ENCODE measurements around the gene STEAP2.

DNA sequence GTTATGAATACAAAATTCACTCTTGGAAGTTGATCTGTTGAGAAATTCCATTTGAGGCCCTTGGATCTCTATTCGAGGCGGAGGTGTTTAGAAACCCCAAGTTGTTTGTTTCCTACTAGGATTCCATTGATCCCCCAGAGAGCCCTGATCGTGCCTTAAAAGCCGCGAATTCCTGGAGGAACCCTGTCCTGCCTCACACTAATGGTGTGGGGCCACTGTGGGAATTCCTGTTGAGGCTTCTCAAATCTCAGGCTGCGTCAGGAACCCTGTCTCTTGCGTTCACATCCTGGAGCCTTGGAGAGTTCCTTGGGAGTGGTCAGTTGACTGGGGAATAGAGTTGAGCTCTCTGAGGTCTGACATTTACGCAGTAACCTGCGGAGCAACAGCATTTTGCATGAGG is 34.6 kb downstream of the STEAP2 start:
- no peak for TF ChIP-seq SUZ12 (IDR thresholded peaks at IDR 0.05; ENCODE audit: extremely low read depth, insufficient read depth, insufficient read length)
- TF ChIP-seq ZNF274 (IDR thresholded peaks at IDR 0.05; ENCODE audit: low read depth, low read length), result no peak
